NCI-H460 (cell line): ENCODE measurements around the gene ZFP36L1. TPM values are rescaled to one million over a fixed set of nuclear protein-coding genes. Genes with fewer than 3 reads are reported as not detected.

ENCODE experiments used
- DNase-seq: peaks from one replicate; pipeline ENCODE4 v3.0.0-alpha.2; 2016; ENCODE audit warnings: low read depth; ENCODE audit errors: extremely low read depth
- total RNA-seq: library from RNA; depleted of rRNA; stranded (reverse); fragments of >200 nt; shearing (Covaris generic); gene quantifications from 2 replicates; pipeline ENCODE4 v1.2.3, GENCODE V29; 2014

ZFP36L1 gene
- total RNA-seq, 1 experiment from 2014 or later, result 17.1 TPM

DNA sequence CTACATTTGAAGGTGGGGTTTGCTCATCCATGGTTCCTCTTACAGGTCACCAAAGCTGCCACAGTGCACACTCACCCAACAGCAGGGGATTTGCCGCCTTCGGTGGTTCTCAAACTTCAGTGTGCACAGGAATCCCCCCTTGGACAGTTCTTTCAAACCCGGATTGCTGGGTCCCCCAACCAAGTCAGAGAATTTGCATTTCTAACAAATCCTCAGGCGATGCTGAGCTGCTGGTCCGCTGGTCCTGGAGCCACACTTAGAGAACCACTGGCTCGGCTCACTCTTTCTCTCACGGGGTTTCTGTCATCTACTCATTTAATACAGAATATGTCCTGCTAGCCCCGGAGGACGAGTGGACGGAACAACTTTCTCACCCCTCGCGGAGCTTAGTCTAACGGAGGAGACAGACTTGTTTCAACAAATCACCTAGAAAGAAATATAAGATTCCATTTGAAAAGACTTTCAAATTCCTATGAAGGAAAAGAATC lies 24.1 kb upstream of the ZFP36L1 start:
- no peak for DNase-seq

DNA sequence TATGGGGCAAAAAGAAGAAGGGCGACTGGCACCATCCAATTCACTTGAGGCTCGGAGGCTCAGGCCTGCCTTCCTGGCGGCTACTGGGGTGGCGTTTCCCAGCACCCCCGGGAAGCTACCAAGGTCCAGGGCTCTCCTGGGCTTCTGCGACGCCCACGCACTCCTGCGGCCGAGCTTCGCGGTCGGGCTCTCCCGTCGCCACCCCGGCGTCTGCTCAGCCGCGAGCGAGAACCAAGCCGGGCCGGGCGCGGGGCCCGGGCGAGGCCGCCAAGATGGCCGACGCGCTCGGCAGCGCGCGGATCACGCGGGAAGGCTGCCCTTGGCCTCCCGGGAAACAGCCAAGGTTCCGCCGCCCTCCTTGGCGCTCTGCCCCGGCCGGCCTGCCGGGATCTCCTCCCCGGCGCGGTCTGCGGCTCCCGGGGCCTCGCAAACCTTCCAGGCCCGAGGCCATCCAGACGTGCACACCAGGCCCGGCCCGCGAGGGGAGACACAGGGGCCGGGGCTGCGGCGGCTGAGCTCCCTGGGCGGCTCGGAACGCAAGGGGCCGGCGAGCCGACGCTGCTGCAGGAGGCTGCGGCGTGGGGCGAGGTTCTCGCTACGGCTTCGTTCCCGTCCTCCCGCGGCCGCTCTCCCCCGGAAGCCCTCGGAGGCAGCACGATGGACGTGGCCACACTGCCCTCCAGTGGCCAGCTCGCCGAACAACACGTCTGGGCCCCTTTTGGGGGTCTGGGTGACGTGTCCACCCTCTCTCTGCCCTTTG lies 23.5 kb upstream of the ZFP36L1 start:
- peak; percentile 85 for DNase-seq

DNA sequence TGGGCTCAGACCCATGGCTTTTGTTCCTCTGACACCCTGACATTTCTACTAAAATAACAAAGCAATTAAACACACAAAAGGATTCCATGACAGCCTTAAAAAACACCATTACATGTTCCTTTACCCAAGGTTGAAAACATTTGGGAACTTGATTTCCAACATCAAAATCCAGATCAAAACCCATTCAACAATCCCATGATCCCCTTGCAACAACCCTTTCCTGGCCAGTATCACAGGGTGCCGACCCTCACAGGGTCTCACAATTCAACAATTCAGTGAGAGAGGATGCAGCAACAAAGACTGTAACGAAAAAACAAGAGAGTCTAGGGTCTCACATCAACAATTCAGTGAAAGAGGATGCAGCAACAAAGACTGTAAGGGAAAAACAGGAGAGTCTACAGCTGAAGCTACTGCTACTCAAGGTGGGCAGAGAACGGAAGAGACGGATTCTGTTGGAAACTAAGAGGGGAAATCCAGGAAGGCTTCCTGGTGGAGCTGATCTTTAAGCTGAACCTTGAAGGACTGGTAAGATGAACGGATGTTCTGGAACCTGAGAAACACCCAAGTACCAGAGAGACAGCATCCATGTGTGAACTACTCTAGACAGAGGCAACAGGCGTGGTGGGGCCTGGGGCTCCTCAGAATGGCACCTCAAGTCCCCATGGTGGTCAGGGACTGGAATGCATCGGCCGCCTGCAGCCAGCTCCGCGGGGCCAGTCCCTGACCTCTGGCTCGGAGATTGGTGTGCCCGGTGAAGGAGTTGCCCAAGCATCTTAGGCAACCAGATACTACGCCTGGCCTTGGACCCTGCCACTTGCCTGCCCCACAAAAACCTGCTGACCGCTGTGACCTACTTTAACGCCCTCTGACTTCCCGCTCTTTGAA lies 22.7 kb upstream of the ZFP36L1 start:
- no peak for DNase-seq

DNA sequence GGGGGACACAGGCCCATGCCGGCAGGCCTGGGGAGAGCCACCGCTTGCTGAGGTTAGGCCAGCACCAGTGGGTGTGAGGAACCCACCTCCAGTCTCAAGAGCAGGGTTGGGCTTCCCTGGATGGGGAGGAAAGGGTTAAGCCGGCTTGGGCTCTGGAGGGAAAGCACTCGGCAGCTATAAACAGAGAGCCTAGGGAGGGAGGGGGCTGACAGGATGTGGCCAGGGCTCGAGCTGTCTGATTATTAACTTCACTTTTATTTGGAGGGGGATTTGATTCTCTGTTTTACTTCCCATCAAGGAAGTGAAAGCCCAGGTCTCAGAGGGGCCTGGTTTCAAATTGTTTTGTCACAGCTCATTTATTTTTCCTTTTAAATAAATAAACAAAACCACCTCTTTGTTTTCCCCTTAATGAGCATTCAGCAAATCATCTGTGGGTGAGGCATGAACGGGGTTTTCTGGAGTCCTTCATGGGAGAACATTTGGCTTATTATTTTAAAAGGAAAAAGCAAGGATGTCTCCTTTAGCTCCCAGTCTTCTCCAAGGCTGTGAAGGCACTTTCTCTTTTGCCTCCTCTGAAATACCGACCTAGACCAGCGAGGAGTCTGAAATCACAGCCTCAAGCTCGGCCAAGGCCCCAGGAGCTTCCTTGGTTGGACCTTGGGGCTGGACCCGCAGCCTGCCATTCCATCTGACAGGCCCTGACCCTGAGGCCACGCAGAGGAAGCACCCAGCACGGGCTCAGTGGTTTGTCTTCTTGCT lies 21.9 kb upstream of the ZFP36L1 start:
- no peak for DNase-seq

DNA sequence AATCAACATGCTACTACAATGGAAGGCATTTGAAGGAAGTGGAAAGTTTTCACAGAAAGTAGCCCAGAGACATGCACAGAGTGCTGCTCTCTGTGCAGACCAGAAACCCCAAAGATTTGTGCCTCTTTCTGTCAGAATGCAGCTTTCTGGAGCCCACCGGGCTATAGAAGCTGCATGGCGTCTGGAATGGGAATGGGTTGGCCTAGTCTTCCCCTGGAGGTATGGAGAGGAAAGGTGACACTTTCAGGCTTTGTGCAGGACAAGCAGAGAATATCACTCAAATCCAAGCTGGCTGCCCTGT lies 21.3 kb upstream of the ZFP36L1 start:
- no peak for DNase-seq

DNA sequence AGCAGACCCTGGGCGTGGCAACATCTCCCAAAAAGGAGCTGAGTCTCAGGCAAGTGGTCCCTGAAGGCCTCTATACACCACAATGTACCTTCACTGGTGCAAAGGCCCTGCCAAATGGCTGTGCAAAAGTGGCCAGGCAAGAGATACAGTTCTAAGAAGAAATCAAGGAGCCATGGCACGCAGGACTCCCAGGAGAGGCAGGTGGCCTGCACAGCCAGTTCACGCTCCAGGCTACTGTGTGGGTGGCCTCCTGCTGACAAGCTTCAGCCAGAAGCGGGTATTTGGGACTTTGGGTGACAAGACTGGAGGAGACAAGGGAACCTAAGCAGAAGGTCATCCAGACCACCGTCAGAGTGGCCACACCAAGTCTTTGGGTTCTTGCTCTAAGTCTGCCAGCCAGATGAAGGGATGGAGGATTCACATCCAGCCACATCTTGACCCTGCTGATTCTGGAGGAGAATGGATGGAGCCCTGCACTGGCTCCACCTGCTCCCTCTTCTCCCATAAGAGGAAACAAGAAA lies 20.5 kb upstream of the ZFP36L1 start:
- no peak for DNase-seq

DNA sequence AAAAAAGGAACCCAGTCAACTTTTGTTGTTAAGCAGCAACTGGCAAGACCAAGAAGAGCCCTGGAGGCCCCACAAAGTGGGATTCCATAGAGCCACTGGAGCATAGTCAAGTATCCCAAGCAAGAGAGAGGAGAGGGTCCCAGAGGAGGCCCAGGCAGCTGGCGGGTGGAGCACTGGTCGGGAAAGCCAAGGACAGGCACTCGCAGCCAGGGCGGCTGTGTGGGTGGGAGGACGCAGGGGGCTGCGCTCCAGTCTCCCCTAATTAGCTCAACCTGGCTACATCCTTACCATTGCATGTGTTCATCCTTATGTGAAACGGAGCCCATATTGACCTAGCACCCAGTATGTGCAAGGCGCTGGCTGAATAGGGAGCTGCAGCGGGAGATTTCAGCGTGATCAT lies 18.3 kb upstream of the ZFP36L1 start:
- no peak for DNase-seq

DNA sequence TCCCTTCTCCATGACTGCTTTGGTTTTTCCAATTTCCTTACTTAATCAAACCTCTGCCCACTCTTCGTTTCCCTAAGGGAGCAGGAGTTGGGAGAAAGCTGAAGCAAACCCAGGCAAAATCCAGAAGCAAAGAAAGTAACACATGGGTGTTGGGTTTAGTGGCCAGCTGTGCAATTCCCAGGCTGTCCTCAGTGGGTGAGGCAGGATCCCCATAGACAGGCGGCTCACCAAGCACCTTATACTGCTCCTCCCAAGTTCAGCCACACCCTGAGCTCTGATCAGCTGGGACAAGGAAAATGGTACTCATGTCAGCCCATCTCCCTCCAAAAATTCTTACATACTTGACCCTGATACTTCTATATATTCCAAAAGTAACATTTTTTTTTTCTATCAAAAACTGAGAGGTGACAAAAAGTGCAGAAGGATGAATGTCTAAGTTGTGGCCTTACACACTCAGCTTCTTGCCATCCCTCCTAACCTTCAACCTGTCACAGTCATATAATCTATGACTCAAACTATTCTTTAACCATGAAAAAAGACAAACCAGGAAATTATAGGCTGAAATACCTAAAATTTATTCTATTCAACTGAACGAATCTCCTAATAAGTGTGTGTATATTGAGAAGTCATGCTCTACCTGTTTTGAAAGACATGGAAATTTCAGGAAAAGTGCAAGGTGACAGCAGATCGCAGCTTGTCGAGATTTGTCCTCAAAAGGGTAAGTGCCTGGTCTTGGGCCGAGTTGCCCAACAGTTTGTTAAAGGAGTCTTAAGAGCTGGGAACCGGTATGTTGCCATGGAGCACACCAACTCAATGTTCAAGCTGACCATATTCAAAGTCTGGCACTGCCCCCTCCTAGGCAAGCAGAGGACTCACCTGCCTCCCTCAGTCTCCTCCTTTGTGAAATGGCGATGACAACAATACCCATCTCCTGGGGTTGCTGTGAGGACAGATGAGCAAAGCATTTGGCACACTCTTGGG lies 17.6 kb upstream of the ZFP36L1 start:
- DNase-seq, result no peak

DNA sequence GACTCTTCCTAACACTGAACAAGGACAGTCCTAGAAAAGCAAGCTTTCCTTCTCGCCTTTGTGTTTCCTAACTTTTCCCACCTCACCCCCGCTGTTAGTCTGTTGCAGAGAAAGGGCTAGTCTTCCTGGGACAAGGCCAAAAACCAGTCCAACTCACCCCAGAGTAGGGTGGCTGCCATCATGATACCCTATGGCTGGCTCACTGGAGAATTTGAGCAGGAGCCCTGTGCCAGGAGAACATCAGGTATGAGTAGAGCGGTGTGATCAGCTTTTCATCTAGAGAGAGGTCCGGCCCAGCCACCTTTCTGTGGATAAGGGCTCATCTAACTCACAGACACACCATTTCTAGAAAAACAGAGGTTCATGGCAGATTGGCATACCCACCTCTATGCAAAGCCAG lies 16.7 kb upstream of the ZFP36L1 start:
- DNase-seq, result no peak

DNA sequence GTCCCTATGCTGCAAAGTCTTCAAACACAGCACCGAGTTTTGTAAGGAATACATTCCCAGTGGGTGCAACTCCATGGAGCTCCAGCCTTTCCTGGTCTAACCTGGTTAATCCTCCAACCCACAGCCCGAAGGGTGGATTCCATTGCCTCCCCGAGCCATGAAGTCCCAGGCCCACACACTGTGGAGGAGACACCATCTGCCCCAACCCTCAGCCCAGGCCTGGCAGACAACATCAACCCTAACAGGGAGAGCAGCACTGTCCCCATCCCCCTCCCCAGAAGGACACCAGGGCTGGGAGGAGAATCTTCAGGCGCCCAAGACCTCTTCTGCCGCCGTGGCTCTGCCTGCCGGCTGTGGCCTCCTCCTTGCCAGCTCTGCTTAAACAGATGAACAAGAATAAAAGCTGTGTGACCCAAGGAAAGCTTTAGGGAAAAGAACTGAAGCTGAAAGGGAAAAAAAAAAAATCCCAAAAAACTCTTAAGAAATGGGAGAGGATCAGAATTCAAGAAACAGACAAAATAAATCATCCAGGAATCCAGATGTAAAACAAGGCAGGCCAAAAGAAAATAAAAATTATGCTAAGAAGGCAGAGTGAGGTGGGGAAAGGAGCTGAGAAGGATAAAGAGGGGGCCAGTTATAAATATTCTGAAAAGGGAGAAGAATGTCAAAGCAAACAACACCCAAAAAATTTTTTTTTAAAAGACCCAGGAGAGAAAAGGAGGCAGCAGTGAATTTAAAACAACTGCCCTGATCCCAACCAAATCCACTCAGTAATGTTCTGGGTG lies 16.0 kb upstream of the ZFP36L1 start:
- DNase-seq, result no peak

DNA sequence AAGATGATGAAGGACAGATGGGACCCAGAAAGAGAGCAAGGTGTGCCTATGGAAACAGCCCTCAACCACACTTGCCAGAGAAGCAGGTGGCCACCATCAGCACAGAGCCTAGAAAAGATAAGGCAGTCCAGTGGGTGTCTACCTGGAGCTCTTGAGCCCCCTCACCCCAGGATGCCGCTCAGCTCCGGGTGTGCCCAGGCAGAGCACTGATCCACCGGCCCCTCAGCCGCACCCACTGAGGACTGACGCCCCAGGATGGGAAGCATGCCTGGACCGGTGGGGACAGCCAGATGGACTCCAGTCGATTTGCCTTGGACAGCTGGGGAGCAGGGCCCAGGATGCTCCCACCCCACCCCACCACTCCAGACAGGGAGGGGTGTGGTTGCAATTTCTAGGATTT lies 15.1 kb upstream of the ZFP36L1 start:
- no peak for DNase-seq

DNA sequence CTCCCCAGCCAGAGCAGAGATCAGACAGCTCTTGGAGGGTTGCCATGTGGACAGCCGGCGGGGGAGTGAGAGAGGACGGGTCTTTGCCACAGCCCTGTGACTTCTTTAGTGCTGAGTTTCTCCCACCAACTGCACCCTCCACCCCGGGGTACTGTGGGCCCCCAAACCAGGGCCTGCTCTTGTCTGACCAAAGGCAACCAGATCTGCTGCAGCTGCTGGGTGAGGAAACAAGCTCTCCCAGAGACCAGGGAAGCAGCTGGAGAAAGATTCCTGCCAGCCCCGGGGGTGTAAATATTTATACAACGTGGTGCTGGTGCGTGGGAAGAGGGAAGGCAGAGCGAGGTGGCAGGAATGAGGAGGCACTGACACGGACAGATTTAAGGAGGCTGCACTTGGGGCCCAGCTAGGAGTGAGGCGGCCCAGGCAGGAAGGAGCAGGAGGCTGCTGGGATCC lies 14.3 kb upstream of the ZFP36L1 start:
- DNase-seq, result no peak

DNA sequence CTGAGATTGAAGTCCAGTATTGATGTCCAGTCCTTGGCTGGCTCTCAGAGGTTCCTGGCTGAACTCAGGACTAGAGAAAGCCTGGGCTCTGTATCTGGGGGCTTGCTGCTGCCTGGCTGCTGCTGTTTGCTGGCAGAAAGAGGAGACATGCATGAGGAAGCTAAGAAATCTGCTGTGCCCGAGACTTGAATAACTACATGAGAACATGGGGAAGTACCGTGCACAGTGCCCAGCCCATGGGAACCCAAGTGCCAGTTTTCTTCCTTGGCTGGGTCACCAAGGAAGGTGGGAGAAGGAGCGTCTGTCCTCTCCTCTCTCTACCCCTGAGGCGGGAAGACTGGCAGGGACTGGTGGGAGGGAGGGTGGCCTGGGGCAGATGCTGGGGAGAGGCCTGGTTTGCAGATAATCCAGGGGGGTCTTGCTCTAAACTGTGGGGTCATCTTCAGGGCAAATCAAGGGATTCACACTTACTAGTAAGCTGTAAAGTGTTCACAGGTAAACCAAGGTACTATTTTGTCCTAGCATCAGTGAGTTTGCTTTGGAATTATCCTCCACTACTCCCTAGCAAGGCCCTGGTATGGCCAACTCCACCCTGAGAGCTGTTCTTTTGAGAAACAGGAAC lies 13.8 kb upstream of the ZFP36L1 start:
- DNase-seq, result no peak

DNA sequence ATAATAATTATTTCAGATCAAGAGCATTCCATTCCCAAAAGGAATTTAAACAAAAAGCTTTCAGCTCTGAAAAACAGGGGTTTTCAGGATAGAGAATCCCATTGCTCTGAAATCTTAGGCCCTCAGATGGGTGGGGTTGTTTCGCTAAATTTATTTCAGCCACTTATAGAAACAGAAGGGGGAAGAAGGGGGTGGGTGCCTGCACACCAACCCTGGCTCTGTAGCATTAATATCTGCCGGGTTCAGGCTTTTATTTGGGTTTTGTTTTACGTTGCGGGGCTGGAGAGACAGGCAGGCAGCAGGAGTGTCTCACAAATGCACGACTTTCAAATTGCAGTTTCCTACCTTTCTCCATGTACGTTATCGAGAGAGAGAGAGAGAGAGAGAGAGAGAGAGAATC lies 12.5 kb upstream of the ZFP36L1 start:
- DNase-seq, result no peak

DNA sequence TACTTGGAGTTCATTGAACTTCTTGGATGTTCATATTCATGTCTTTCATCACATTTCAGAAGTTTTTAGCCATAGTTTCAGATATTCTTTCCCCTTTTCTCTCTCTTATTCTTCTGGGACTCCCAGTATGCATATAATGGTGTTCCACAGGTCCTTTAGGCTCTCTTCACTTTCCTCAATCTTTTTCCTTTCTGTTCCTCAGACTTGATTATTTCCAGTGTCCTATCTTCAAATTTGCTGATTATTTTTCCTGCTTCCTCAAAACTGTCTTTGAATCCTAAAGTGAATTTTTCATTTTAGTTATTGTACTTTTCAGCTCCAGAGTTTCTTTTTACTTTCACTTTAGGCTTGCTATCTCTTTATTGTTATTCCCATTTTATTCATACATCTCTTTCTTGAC lies 8.8 kb upstream of the ZFP36L1 start:
- no peak for DNase-seq

DNA sequence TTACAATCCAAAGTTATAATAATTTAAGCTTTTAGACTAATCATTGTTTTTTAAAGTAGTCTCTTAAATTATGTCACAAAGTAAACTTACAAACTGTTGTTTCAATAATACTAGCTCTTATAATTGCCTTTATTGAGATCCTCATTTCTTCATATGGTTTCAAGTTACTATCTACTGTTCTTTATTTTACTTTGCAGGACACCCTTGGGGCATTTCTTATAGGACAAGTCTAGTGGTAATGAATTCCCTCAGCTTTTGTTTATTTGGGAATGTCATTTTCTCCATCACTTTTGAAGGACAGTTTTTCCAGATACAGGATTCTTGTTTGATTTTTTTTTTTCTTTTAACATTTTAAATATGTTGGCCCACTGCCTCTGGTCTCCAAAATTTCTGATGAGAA lies 8.1 kb upstream of the ZFP36L1 start:
- DNase-seq, result no peak

DNA sequence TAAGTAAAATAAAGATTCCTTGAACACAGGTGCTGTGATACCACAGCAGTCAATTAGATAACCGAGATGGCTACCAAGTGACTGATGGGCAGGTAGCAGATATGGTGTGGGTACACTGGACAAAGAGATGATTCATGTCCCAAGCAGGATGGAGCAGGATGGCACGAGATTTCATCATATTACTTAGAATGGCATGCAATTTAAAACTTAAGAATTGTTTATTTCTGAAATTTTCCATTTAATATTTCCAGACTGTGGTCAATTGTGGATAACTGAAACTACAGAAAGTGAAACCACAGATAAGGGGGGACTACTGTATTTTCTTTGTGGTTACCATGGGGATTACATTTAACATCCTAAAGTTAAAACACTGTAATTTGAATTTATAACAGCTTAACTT lies 7.5 kb upstream of the ZFP36L1 start:
- DNase-seq, result peak; percentile 66

DNA sequence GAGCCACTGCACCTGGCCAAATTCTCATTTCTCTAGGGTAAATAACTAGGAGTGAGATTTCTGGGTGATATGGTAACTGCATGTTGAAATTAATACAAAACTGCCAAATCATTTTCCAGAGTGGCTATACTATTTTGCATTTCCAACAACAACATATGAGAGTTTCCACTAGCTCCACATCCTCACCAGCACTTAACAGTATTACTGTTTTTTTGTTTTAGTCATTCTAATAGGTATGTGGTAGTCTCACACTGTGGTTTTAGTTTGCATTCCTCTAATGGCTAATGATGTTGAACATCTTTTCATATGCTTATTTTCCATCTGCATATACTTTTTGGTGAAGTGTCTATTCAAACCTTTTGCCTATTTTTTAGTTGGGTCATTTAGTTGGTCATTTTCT lies 5.8 kb upstream of the ZFP36L1 start:
- DNase-seq, result no peak
